ENCODE results near the gene ABHD13. TPM values are rescaled to one million over a fixed set of nuclear protein-coding genes. Genes with fewer than 3 reads are reported as not detected.
A peak's percentile ranks its signal among the peaks of the same experiment; 100 is the strongest.

ABHD13 gene
- total RNA-seq, 1 experiment from 2014 or later = 10.3 TPM

DNA sequence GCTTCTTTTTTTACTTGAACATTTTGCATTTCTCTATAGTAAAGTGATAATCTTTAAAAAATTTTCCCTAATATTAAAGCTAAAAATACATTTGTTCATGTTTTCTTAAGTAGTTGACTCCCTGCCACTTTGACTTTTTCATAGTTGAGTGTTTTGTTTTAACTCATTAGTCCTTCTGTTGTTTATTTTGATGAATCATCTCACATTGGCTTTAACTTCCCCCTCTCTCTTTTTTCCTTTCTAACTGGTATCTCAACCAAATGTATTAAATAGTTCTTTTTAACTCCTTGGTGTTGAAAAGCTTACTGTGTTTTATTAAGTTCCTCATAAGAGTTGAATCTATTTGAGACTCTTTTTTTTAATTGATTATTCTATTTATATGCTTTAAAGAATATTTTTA lies 54.1 kb downstream of the ABHD13 start:
- TF ChIP-seq EZH2 (IDR thresholded peaks at IDR 0.05; ENCODE audit: borderline replicate concordance, low read depth, low read length, poor library complexity, severe bottlenecking) = no peak
- TF ChIP-seq, protein P1, sequence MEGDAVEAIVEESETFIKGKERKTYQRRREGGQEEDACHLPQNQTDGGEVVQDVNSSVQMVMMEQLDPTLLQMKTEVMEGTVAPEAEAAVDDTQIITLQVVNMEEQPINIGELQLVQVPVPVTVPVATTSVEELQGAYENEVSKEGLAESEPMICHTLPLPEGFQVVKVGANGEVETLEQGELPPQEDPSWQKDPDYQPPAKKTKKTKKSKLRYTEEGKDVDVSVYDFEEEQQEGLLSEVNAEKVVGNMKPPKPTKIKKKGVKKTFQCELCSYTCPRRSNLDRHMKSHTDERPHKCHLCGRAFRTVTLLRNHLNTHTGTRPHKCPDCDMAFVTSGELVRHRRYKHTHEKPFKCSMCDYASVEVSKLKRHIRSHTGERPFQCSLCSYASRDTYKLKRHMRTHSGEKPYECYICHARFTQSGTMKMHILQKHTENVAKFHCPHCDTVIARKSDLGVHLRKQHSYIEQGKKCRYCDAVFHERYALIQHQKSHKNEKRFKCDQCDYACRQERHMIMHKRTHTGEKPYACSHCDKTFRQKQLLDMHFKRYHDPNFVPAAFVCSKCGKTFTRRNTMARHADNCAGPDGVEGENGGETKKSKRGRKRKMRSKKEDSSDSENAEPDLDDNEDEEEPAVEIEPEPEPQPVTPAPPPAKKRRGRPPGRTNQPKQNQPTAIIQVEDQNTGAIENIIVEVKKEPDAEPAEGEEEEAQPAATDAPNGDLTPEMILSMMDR (conservative IDR thresholded peaks at IDR 0.05; ENCODE audit: low read depth, low read length) = no peak
- no peaks in the 10 kb centered on the region for H3K27me3 ChIP-seq (replicated peaks; ENCODE audit: insufficient read depth, low read depth, low read length, poor library complexity)
- no TSS peak for BruUV-seq (replicated peaks)
- no peak overlapping the region for H3K27ac ChIP-seq (ENCODE audit: low read depth, low read length, poor library complexity, severe bottlenecking)
- no peaks in the 10 kb centered on the region for H3K36me3 ChIP-seq (ENCODE audit: insufficient read depth, low read length, poor library complexity, severe bottlenecking)
- CTCF ChIA-PET = no interaction called here
- POLR2A ChIA-PET (ENCODE audit: low non-redundant PET) = no interaction called here
- no peak overlapping the region for H3K4me3 ChIP-seq (ENCODE audit: low read depth, low read length, poor library complexity, severe bottlenecking)
- no peak for DNase-seq (ENCODE audit: low spot score)
- H3K4me1 ChIP-seq (ENCODE audit: insufficient read depth, low read length, poor library complexity, severe bottlenecking) = peaks cover 39% of the 10 kb centered on the region
- no peaks in the 10 kb centered on the region for H3K9me3 ChIP-seq (ENCODE audit: low read depth, low read length, poor library complexity, severe bottlenecking)
- intact Hi-C loops (cut with micrococcal nuclease; ENCODE audit: unreplicated experiment) = no loop called here

DNA sequence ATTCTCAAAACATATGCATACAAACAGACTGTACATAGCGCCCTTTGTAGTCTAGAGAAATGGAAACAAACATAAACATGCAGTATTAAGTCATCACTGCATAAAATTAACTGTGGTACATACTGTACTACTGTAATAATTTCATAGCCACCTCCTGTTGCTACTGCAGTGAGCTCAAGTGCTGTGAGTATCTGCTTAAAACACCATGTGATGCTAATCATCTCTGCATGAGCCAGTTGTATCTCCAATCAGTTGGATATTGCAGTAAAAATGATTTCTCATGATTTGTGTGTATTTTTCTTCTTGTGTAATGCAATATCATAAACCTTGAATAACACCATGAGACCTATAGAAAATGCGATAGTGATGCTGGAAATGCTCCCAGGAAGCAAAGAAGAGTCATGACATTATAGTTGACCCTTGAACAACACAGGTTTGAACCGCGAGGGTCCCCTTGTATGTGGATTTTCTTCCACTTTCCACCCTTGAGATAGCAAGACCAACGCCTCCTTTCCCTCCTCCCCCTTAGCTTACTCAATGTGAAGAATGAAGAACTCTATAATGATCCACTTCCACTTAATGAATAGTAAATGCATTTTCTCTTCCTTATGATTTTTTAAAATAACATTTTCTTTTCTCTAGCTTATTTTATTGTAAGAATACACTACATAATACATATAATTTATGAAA lies 55.4 kb downstream of the ABHD13 start:
- H3K9me3 ChIP-seq (ENCODE audit: low read depth, low read length, poor library complexity, severe bottlenecking) = no peaks in the 10 kb centered on the region
- POLR2A ChIA-PET (ENCODE audit: low non-redundant PET) = no interaction called here
- CTCF ChIA-PET = no interaction called here
- H3K27ac ChIP-seq (ENCODE audit: low read depth, low read length, poor library complexity, severe bottlenecking) = no peak overlapping the region
- H3K4me3 ChIP-seq (ENCODE audit: low read depth, low read length, poor library complexity, severe bottlenecking) = no peak overlapping the region
- TF ChIP-seq EZH2 (IDR thresholded peaks at IDR 0.05; ENCODE audit: borderline replicate concordance, low read depth, low read length, poor library complexity, severe bottlenecking) = no peak
- TF ChIP-seq, protein P1 (conservative IDR thresholded peaks at IDR 0.05; ENCODE audit: low read depth, low read length) = no peak
- intact Hi-C loops (cut with micrococcal nuclease; ENCODE audit: unreplicated experiment) = no loop called here
- no peaks in the 10 kb centered on the region for H3K27me3 ChIP-seq (replicated peaks; ENCODE audit: insufficient read depth, low read depth, low read length, poor library complexity)
- no peaks in the 10 kb centered on the region for H3K36me3 ChIP-seq (ENCODE audit: insufficient read depth, low read length, poor library complexity, severe bottlenecking)
- peak; percentile 26 for DNase-seq (ENCODE audit: low spot score)
- peaks cover 31% of the 10 kb centered on the region for H3K4me1 ChIP-seq (ENCODE audit: insufficient read depth, low read length, poor library complexity, severe bottlenecking)
- BruUV-seq (replicated peaks) = no TSS peak

GRCh38 chr13:108274718-108275117 lies 56.5 kb downstream of the ABHD13 start:
- H3K27me3 ChIP-seq (replicated peaks; ENCODE audit: insufficient read depth, low read depth, low read length, poor library complexity) = no peaks in the 10 kb centered on the region
- intact Hi-C loops (cut with micrococcal nuclease; ENCODE audit: unreplicated experiment) = no loop called here
- no peak overlapping the region for H3K27ac ChIP-seq (ENCODE audit: low read depth, low read length, poor library complexity, severe bottlenecking)
- no peak for TF ChIP-seq EZH2 (IDR thresholded peaks at IDR 0.05; ENCODE audit: borderline replicate concordance, low read depth, low read length, poor library complexity, severe bottlenecking)
- TF ChIP-seq, protein P1 (conservative IDR thresholded peaks at IDR 0.05; ENCODE audit: low read depth, low read length) = no peak
- CTCF ChIA-PET = no interaction called here
- no peak for DNase-seq (ENCODE audit: low spot score)
- no TSS peak for BruUV-seq (replicated peaks)
- H3K4me3 ChIP-seq (ENCODE audit: low read depth, low read length, poor library complexity, severe bottlenecking) = no peak overlapping the region
- POLR2A ChIA-PET (ENCODE audit: low non-redundant PET) = no interaction called here
- H3K36me3 ChIP-seq (ENCODE audit: insufficient read depth, low read length, poor library complexity, severe bottlenecking) = no peaks in the 10 kb centered on the region
- peaks cover 24% of the 10 kb centered on the region for H3K4me1 ChIP-seq (ENCODE audit: insufficient read depth, low read length, poor library complexity, severe bottlenecking)
- no peaks in the 10 kb centered on the region for H3K9me3 ChIP-seq (ENCODE audit: low read depth, low read length, poor library complexity, severe bottlenecking)

Data from A673 (cell line).